Brain microvascular endothelial cell (primary cell): ENCODE data around the gene MOSMO.

ENCODE experiments used
- DNase-seq: peaks from one replicate; pipeline ENCODE4 v3.0.0-alpha.2; 2020
- H3K27ac ChIP-seq: fragments of 250-450 bp; sonication (Bioruptor Pico); 2 replicates; pipeline ENCODE4 v1.5.1; 2020; ENCODE audit warnings: mild to moderate bottlenecking, moderate library complexity
- H3K27me3 ChIP-seq: fragments of 250-450 bp; sonication (Bioruptor Pico); replicated peaks from 2 replicates; pipeline ENCODE4 v1.5.1; 2020; ENCODE audit warnings: mild to moderate bottlenecking
- H3K36me3 ChIP-seq: fragments of 250-450 bp; sonication (Bioruptor Pico); replicated peaks from 2 replicates; pipeline ENCODE4 v1.5.1; 2020; ENCODE audit warnings: mild to moderate bottlenecking
- H3K4me3 ChIP-seq: 2 replicates; pipeline ENCODE4 v1.5.1; 2011; ENCODE audit warnings: low read depth, mild to moderate bottlenecking, control low read depth, low read length, moderate library complexity
- in situ Hi-C: cut with HindIII; loops from 2 replicates; pipeline ENCODE4 v1.10.0; 2017; ENCODE audit warnings: low sequenced_read_pairs, low pct_ligation_motif_present
- TF ChIP-seq, protein P1 (sequence below): IDR thresholded peaks from 2 replicates; pipeline ENCODE4 v1.5.1; 2011; ENCODE audit warnings: low read depth, mild to moderate bottlenecking, moderate library complexity, low read length, control low read depth, inconsistent platforms; ENCODE audit errors: missing control alignments

The MOSMO gene

DNA sequence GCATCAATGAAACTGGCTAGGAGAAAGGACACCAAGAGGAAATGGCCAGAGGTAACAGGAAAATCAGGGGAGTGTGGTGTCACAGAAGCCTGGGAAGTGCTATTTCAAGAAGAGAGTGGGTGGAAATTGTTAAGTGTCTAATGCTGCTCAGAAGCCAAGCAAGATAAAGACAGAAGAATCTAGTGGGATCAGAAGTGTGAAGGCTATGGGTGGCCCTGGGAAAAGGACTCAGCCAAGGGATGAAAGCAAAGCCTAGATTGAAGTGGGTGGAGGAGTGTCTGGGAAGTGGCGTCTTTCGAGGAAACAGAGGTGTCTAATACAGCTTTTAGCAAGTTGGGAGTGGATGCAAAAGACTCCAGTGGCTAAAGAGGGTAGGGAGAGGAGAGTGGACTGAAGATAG, 20.4 kb upstream of the MOSMO start:
- Histone ChIP-seq H3K27ac (no peak overlapping the region), H3K27me3 (no peaks in the 10 kb centered on the region), H3K4me3 (no peak overlapping the region), H3K36me3 (peaks cover 11% of the 10 kb centered on the region)
- no peak for DNase-seq
- TF ChIP-seq, protein P1, sequence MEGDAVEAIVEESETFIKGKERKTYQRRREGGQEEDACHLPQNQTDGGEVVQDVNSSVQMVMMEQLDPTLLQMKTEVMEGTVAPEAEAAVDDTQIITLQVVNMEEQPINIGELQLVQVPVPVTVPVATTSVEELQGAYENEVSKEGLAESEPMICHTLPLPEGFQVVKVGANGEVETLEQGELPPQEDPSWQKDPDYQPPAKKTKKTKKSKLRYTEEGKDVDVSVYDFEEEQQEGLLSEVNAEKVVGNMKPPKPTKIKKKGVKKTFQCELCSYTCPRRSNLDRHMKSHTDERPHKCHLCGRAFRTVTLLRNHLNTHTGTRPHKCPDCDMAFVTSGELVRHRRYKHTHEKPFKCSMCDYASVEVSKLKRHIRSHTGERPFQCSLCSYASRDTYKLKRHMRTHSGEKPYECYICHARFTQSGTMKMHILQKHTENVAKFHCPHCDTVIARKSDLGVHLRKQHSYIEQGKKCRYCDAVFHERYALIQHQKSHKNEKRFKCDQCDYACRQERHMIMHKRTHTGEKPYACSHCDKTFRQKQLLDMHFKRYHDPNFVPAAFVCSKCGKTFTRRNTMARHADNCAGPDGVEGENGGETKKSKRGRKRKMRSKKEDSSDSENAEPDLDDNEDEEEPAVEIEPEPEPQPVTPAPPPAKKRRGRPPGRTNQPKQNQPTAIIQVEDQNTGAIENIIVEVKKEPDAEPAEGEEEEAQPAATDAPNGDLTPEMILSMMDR = no peak
- in situ Hi-C loops = loop anchor here (25.0 kb wide), 1 partner anchor 100 kb away; the partner anchor contains the start of gene VWA3A

DNA sequence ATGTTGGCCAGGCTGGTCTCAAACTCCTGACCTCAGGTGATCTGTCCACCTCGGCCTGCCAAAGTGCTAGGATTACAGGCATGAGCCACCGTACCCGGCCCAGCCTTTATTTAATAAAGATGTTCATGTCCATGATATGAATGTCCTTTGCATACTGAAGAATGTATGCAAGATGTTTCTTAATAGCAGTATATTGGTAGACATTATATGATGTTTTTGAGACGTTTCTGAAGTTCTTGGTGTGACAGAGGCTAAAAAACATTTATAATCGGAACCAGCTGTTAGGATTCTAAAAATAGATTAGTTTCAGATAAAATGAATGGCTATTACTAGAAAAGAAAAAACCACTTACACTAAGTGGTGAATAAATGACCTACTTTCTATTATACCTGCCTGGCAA, 18.8 kb upstream of the MOSMO start:
- no peak for DNase-seq
- in situ Hi-C loops = loop anchor here (25.0 kb wide), 1 partner anchor 98 kb away; the partner anchor contains the start of gene VWA3A

DNA sequence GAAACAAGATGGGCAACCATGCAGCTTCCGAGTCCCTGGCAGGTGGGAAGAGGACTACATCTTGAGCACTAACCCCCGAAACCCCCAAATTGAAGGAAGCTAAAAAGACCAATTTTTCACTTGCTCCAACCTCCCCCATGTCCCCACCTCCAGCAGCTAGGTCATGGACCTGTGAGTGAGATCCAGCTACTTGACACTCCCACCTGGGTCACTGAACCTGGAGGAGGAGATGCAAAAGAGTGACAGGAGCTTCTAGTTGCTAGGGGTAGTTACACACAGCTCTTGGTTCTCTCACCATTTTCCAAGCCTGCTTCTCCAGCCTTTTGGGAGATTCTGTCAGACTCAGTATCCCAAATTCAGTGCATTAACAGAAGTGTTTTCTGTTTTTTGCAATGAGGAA, 18.2 kb upstream of the MOSMO start:
- Histone ChIP-seq H3K27me3 (no peaks in the 10 kb centered on the region), H3K36me3 (no peaks in the 10 kb centered on the region), H3K4me3 (no peak overlapping the region), H3K27ac (no peak overlapping the region)
- in situ Hi-C loops = loop anchor here (25.0 kb wide), 1 partner anchor 98 kb away; the partner anchor contains the start of gene VWA3A
- DNase-seq = no peak
- TF ChIP-seq, protein P1 = no peak

More for the DNA sequence above, 18.8 kb upstream of the MOSMO start:
- TF ChIP-seq, protein P1 = no peak
- H3K27me3 ChIP-seq = no peaks in the 10 kb centered on the region
- no peak overlapping the region for H3K4me3 ChIP-seq
- H3K27ac ChIP-seq = no peak overlapping the region
- H3K36me3 ChIP-seq = peaks cover 3% of the 10 kb centered on the region

DNA sequence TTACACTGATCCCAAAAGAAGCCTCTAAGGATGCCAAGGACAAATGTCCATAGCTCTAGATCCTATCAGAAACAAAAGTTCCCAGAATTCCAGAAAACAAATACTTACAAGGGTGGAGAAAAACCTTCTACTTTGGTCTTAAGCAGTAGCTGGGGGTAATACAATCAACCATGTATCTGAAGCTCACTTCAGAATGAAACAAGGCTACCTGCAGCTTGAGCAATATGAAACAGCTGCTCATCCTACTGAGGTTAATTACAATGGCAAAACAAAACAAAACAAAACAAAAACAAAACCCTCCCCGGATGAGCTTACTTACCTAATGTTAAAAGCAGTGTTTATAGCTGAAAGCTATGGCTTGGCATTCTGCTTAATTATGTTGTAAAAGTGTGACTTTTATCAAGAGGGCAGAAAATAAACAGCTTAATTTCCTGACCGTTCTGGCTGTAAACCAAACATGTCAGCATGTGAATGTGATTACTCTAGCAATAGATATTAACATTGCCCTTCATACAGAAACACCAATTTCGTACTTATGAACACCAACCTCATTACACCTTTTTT, 17.4 kb upstream of the MOSMO start:
- H3K27ac ChIP-seq = no peak overlapping the region
- no peak for DNase-seq
- TF ChIP-seq, protein P1 = no peak
- in situ Hi-C loops = loop anchor here (25.0 kb wide), 1 partner anchor 97 kb away; the partner anchor contains the start of gene VWA3A
- H3K27me3 ChIP-seq = no peaks in the 10 kb centered on the region
- H3K36me3 ChIP-seq = no peaks in the 10 kb centered on the region
- H3K4me3 ChIP-seq = no peak overlapping the region

DNA sequence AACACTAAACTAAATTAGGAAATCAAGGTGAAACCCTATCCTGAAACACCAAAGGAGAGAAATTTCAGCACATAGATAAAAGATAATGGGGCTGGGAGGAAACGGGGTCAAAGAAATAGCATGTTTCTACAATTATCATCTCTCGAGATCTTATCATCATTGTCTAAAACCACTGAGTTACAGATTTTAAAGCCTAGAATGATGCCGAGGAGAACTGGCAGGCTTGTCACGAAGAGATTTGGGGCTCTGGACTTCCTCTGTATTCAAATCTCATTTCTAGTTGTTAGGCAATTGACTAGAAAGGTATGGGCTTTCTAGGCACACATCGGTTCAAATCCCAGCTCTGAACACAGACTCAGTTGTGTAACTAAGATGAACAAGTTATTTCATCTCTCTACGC, 16.3 kb upstream of the MOSMO start:
- DNase-seq = no peak
- in situ Hi-C loops = loop anchor here (25.0 kb wide), 1 partner anchor 96 kb away; the partner anchor contains the start of gene VWA3A
- no peak overlapping the region for H3K4me3 ChIP-seq
- no peaks in the 10 kb centered on the region for H3K27me3 ChIP-seq
- TF ChIP-seq, protein P1 = no peak
- no peak overlapping the region for H3K27ac ChIP-seq
- no peaks in the 10 kb centered on the region for H3K36me3 ChIP-seq
